GM21381 (cell line): ENCODE data around the gene TMPRSS11D.

Experiments used
- ATAC-seq: cut with Tn5 transposase; IDR thresholded peaks from one replicate; pipeline ENCODE4 v1.9.1; 2021; ENCODE audit warnings: mild to moderate bottlenecking, moderate library complexity; ENCODE audit not compliant: unreplicated experiment

TMPRSS11D gene

DNA sequence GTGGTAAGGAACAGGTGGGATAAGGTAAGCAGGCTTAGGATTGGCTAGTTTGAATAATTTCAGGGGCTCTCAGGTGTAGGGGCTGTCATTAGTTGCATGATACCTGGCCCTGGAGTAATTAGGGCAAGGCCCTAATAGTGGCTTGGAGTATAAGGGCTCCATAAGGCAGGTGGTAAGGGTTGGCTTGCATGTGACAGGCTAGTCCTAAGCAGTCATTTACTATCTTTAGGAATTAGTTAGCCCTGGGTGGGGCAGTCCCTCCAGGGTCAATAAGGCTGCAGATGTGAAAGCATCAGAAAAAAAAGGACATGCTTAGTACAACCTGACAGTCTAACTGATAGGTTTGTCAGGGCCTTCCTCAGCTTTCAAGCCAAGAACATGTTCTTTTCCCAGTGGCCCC is 7.8 kb upstream of the TMPRSS11D start:
- ATAC-seq, result no peak

DNA sequence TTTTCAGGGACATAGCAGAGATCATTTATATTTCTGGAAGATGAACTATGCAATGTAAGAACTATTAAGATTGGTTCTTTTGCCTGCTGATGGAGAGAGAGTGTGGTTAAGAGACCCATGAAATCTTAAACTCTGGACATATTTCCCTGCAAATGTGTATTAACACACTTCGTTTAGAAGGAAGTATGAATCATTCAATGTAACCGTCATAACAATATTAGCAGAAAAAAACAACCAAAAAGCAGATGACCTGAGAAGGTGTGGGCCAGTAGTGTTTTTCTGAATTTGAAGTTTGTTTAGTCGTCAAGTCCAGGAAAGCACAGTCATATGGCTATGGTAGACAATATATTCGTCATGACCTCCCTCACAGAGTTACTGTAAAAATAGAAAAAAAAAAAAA is 2.5 kb upstream of the TMPRSS11D start:
- no peak for ATAC-seq

DNA sequence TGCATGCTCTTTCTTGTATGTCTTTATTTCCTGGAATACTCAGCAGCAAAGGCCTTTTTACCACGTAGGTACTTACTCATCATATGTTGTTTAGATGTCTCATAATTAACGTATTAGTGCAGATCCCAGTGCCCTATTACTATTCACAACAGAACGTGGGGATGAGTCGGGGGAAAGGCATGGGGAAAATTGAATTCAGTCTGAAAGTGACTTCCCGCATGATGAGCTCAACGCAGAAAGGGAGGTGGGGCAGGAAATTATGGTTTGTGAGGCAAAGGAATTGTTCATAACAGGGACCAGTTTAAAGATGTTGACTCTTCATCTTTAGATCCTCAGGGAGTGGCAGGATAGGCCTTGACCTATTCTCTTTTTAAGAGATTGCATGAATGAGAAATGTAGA is 2.0 kb upstream of the TMPRSS11D start:
- no peak for ATAC-seq

DNA sequence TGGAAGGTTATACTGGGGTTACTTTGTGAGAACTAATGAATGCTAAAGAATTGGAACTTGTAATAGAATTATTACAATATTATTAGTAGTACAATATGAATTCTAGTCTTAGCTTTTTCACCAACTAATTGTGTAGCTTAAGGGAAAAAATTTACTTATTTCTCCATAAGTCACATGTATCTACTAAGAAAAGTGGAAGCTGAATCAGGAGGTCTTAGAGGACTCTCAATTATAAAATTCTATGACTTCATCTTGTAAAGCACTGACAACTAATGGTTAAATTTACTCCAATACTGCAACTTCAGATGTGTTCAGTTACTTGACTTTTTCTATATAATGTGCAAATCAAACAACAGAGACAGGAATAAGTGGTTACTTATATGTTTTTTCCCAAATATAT is 899 bp upstream of the TMPRSS11D start:
- ATAC-seq, result no peak

DNA sequence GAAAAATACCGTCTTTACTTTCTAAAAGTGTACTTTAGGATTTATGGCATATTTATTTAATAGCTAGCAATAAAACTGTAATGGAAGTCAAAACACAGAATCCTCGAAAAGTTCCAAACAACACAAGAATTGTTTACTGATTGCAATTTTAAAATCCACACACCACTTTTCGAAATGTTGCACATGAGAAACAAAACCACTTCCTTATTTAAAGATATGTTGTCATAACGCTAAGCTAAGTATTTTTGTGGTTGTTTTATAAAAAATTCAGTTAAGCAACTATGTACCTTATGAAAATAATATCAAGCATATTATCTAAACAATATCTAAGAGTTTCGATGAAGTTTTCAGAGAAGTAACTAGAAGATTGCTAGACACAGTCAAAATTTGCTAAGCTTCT is 344 bp downstream of the TMPRSS11D start:
- ATAC-seq, result no peak

DNA sequence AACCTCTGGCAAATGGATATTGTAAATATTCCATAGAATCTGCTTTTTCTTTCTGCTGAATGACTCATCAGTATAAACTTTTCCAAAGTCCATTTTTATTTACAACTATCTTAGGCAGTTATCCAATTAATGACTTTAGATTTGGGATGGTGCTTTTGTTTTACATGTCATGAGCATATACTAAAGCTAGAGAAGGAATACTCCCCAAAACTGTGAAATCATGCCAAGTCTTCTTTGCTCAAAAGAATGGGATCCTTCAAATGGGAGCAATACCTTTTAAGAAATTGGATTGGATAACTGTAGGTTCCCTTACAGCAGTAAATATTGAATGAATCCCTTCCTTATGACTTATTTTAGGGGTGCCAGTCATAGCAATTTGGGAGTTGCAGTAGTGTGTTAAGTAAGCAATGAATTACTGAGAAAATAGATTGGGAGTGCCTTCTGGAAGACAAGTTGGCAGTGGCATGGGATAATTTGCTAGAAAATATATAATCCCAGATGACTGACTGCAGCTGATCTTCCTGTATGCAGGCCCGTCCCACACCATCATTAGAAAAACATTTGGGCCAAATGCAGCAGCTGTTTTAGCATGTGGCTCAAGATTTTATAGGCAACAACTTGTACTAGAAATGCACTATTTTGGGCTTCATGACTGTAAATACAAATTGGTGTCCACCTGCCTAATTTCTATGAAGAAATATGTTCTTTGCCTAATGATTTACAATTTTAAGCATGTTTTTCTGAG is 2.8 kb downstream of the TMPRSS11D start:
- ATAC-seq, result no peak

DNA sequence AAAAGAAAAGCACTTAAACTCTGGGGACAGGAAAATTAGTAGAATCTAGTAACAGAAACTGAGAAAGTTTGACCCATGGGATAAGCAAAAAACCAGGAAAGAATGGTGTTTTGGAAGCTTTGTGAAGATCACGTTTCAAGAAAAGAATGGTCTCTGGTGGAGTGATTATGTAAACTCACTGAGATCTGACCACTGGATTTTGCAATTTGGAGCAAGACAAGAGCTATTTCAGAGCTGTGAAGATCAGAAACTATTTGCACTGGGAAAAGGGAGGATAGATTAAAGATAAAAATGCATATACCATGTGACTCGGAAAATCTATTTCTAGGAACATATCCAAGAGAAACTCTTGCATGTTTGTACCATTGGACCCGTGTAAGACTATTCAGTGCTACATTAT is 4.3 kb downstream of the TMPRSS11D start:
- ATAC-seq, result no peak

DNA sequence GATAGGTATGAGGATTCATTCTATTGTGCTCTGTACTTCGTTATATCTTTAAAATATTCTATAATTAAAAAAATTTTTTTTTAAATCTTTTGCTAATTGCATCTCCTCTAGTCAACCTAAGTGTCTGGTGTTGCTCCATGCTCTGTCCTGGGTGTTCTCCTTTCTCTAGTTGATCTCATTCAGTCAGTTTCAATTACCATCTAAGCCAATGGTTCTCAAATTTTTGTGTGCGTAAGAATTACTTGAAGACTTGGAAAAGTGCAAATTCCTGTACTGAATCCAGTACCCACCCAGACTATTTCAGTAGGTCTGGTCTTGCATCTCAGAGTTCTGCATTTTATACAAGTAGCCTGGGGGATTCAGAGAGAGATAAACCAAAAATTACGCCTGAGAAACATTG is 6.7 kb downstream of the TMPRSS11D start:
- no peak for ATAC-seq

DNA sequence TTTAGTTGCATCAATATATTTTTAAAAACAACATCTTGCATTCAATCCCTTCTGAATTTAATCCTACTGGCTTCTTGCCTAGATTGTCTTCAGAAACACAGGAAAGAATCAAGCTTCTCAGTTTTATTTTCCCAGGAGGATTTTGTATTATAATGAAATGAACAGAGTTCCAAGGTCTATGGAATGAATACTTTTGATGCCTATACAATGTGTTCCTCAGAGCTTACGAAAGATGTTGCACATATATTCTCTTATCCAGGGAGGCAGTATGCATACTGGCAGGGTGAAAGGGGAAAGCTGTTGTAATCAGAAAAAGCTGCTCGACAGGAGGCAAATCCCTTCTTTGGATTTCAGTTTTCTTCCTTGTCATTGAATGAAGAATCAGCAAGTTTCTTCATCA is 8.8 kb downstream of the TMPRSS11D start:
- no peak for ATAC-seq

DNA sequence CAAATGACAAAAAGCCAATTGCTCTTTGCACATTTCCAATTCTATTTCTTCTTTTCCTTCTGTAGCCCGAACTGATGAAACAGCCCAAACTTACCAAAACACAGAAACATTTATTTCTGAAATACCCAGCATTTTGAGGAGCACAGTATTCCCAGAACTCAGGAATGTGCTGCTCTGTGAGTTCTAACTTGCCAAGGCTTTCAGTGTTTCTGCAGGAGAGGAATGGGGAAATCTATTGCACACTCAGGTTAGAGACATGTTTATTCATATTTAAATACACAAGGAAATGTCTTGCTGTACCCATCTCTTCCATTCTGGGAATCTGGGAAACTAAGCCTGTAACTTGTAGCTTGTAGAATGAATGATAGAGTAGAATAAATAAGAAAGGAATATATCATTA is 10.7 kb downstream of the TMPRSS11D start:
- no peak for ATAC-seq

DNA sequence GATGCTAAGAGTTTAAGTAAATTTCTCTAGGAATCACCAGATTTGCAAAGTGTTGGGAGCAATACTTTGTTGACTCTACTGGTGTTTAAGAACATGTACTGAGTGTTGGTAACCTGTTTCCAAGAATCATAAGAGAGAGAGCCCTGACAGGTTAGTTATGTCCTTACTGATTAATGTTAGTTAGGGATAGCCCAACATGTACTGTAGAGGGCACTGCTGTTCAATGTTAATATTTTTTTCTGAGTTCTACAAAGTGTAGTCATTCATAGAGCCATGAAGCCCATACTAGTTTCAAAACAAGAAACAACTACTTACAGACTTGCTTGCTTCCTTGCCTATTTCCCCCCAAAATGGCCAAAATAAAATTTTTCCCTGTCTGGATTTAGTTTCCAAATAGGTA is 11.9 kb downstream of the TMPRSS11D start:
- ATAC-seq, result peak; percentile 79

DNA sequence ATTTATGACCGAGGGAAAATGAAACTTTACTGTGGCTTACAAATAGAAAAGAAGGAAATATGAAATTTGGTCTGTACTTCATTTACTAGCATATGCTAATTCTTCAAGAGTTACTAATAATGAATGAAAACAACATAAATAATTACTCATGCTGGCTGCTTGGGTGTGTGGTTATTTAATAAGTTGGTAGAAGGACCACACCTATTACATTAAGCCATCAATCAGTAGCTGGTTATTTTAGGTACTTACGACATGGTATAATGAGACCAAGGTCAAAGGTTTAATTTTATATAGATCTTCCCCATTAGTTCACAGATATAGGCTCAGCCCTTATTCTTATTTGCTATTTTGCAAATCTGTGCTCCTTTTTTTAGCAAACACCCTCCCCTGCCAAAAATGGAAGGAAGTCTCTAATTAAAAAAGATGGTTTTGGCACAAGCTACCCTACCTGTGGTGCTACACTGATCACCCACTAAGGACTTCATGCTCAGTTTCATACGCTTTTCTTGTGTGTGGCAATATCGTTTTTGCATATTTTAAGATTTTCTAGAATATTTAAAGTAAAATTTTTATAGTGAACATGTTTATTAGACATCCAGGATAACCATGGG is 14.1 kb downstream of the TMPRSS11D start:
- ATAC-seq, result no peak

DNA sequence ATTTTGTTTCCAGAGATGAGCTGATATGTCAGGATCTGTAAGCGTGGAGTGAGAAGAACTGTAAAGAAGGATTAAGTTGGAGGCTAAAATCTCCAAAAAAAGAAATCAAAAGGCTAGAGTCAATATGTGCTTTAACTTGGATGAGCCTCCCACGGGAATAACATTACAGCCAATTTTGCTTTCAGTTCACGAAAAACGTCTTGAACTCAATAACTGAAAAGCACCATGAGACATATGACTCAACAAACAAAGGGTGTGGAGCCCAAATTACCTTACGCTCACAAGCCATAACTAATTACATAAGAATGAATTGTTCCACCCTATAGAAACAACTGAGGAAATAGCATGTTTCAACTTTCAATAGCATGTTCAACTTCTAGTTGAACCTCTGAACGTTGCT is 22.3 kb downstream of the TMPRSS11D start:
- no peak for ATAC-seq

DNA sequence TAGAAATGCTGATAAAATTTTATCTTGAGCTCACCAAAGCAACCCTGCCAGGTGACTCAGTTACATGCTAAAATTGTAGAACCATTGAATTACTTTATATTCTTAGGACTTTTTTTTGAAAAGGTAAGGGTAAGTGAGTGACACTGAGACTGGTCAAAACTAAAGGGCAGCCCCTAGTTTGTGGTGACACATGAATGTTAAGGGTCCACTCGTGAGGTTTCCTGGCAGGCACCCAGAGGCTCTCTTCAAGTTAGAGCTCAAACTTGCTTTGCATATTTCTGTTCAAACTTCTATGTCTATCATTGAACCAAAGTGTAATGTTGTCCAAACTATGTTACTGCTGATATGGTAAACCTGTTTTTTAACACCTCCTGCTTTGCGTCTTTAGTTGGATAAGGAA is 30.5 kb downstream of the TMPRSS11D start:
- no peak for ATAC-seq

DNA sequence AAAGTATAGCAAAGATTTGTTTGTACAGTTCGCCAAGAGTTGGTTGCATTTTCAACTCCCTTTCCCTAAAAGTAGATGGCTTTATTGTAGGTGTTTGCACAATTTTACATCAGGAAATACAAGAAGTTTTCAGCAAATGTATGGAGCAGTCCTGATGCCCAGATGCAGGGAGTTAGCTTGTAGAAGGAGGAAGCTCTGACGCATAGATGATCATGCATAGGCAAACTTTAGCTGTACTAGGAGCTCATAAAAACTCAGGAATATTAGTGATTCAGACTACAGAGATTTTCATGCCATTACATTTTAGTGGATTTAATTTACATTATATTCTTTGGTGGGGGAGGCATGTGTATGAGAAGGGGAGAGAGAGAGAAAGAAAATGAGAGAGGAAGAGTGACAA is 62.9 kb downstream of the TMPRSS11D start:
- ATAC-seq, result no peak

DNA sequence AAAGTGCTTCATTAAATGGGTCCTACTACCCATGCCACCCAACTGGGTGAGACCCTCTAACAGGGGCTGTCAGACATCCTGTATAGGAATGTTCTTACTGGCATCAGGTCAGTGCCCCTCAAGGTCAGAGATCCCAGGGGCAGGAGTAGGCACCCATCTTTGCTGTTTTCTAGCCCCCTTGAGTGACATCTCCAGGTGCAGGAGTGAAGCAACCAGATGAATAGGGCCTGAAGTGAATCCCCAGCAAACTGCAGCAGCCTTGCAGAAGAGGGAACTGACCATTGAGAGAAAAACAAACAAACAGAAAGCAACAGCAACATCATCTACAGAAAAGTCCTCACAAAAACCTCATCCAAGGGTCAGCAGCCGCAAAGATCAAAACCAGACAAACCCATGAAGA is 73.8 kb downstream of the TMPRSS11D start:
- ATAC-seq, result no peak

DNA sequence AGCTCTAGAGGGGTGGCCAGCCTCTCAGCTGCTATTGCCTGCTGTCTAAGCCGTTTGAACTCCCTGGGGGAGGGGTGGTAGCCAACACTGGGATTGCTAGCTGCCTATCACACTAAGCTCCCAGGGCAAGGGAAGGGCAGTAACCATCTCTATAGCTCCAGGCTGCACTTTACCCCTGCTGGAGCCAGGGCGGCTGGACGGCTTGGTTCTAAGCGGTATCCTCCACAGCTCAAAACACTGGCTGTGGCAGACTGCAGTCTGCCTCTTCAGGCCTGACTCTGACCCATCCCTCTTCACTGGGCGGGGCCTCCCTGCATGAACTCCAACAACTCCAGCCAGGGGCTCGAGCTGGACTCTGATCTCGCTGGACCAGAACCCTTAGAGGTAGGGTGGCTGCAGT is 74.3 kb downstream of the TMPRSS11D start:
- ATAC-seq, result no peak

DNA sequence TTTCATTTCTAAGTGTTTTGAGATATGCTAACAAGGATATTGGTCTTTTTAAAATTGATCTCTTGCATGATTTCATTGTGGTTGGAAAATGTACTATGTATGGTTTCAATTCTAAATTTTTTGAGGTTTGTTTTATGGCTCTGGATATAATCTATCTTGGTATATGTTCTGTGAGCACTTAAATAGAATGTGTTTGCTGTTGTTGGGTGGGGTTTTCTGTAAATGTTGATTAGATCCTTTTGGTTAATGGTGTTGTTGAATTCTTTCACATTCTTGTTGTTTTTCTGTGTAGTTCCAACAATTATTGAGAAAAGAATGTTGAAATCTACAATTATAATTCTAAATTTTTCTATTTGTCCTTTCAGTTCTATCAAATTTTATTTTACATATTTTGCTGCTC is 87.0 kb downstream of the TMPRSS11D start:
- no peak for ATAC-seq

DNA sequence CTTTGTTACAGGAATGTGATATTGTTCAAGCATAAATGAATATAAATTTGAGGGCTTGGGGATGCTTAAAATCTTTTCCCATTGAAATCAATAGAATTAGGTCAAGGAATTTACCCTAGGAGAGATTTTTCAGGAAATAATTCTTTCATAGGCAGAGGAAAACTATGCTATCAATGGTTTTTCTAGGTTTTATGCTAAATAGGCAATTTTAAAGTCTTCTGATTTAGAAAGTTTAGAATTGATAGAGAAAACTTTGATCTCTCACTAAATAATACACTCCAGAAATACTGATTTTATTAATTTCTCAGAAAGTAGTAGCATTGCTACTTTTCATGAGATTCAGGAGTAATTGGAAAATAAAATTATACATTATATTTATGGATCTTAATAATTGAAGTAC is 93.1 kb downstream of the TMPRSS11D start:
- ATAC-seq, result no peak

DNA sequence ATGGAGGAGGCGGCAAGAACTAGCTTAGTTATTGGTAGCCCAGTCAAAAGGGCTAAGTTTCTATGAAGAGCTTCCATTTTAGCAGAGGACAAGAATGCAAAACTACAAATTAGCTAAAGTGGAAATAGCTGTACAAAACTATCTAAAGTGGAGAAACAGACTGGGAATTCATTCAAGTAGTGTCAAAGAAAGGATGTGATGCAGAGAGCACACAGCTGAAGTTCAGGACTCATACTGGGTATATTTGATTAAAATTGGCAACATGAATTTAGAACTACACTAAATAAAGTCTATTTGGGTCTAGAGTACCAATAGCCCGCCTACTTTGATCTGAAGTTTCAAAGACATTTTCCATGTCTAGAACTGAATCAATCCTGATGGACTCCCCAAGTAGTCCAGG is 96.5 kb downstream of the TMPRSS11D start:
- ATAC-seq, result no peak

DNA sequence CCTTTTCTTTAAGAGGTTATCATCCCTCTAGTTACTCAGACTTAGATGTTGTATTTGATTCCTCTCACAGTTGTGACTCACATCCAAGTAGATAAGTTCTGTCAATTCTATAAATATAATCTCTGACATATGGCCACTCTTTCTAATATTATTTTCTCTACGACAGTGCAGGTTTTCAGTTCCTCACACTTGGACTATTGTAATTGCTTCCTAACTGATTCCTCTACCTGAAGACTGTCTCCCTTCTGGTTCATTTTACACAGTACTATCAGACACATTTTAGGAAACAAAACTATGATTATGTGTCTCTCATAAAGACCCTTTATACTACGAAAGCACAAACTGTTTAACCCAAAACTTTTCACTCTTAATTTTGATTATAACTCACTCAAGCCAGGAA is 98.3 kb downstream of the TMPRSS11D start:
- ATAC-seq, result no peak

DNA sequence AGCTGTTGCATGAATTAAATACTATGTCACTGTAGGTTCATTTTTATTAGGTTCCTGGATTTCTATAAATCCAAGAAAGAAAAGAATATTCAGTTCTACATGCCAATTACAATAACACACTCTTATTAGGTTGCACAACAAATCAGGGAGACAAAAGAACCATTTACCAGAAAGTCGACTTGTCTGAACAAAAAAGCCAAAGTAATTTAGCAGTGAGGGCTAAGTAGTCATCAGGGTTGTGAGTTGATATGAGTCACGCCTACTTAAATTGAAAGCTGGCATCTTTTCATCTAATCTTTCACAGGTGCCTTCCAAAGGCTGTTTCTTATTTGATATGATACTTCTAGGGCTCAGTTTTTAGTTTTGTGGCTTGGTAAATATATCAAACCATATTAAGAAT is 104.2 kb downstream of the TMPRSS11D start:
- ATAC-seq, result no peak

DNA sequence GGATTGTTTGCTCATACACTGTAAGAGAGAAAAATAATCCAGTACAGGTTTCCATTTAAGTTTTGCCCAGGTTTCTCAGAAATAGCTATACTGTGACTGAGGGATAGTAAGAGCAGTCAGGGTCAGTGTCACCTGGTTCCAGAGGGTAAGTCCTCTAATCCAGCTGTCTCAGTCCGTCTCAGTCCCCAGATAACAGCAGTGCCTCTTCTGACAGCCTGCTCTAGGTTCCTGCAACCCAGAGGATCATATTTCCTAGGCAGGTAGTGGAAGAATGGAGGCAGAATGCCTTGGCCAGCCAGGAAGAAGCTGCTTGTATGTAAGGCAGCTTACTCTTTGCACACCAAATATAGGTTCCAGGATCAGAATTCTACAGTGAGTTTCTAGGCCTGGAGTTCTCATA is 107.1 kb downstream of the TMPRSS11D start:
- no peak for ATAC-seq
